ENCODE measurements around the gene DSE.
"Not testable (repeated sequence)": the region's sequence is repeated elsewhere in the genome, so short reads cannot be mapped to it uniquely, and the experiment has no call there.

DNA sequence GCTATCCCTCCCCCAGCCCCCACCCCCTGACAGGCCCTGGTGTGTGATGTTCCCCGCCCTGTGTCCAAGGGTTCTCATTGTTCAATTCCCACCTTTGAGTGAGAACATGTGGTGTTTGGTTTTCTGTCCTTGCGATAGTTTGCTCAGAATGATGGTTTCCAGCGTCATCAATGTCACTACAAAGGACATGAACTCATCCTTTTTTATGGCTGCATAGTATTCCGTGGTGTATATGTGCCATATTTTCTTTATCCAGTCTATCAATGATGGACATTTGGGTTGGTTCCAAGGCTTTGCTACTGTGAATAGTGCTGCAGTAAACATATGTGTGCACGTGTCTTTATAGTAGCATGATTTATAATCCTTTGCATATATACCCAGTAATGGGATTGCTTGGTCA is 30.1 kb upstream of the DSE start:
- TF ChIP-seq, protein P1, sequence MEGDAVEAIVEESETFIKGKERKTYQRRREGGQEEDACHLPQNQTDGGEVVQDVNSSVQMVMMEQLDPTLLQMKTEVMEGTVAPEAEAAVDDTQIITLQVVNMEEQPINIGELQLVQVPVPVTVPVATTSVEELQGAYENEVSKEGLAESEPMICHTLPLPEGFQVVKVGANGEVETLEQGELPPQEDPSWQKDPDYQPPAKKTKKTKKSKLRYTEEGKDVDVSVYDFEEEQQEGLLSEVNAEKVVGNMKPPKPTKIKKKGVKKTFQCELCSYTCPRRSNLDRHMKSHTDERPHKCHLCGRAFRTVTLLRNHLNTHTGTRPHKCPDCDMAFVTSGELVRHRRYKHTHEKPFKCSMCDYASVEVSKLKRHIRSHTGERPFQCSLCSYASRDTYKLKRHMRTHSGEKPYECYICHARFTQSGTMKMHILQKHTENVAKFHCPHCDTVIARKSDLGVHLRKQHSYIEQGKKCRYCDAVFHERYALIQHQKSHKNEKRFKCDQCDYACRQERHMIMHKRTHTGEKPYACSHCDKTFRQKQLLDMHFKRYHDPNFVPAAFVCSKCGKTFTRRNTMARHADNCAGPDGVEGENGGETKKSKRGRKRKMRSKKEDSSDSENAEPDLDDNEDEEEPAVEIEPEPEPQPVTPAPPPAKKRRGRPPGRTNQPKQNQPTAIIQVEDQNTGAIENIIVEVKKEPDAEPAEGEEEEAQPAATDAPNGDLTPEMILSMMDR (IDR thresholded peaks at IDR 0.05): not testable (repeated sequence)
- not testable (repeated sequence) for TF ChIP-seq POLR2A (IDR thresholded peaks at IDR 0.05)
